Endothelial cell of umbilical vein (primary cell): ENCODE measurements around the gene SLC9A9. TPM values are rescaled to one million over a fixed set of nuclear protein-coding genes. Genes with fewer than 3 reads are reported as not detected.

Source experiments
- BruUV-seq: library from RNA; stranded (reverse); fragments of 400-500 nt; replicated peaks from 2 replicates; lab custom pipeline; 2021; lab: Mats Ljungman, UMichigan
- CTCF ChIA-PET: fragments of 300-600, 350-600 bp; sonication (Branson Sonifier 250); formaldehyde crosslinking; loops from one replicate; lab custom pipeline; 2021; ENCODE audit warnings: antibody characterized with exemption, inconsistent platforms; lab: Charles Lee
- POLR2A ChIA-PET: fragments of 300-600, 350-600 bp; sonication (Branson Sonifier 250); formaldehyde crosslinking; loops from one replicate; lab custom pipeline; 2021; ENCODE audit warnings: antibody characterized with exemption, inconsistent platforms; lab: Charles Lee
- DNase-seq: peaks from one replicate; pipeline ENCODE4 v3.0.0-alpha.2; 2011; ENCODE audit warnings: low read depth, low spot score
- FAIRE-seq: peaks from 2 replicates; lab custom pipeline; 2011; peaks lifted over from hg19 to GRCh38; lab: Jason Lieb, UNC
- H2AFZ ChIP-seq: 2 replicates; pipeline ENCODE4 v1.6.0; 2012; ENCODE audit warnings: low read depth, low read length, control low read depth, inconsistent platforms
- H3K27ac ChIP-seq: 2 replicates; pipeline ENCODE4 v1.5.1; 2011; ENCODE audit warnings: low read depth, mild to moderate bottlenecking, control low read depth, low read length, moderate library complexity; ENCODE audit not compliant: insufficient read depth
- H3K27me3 ChIP-seq, 2 experiments: 2 replicates each; pipeline versions ENCODE4 v1.6.0 to v1.6.1; 2011; ENCODE audit warnings: low read length in 2 of 2, mixed read lengths in 1 of 2; ENCODE audit not compliant: control insufficient read depth in 2 of 2, insufficient read depth in 2 of 2
- H3K36me3 ChIP-seq, 2 experiments: 2 replicates in 1 of 2; 3 replicates in 1 of 2; pipeline ENCODE4 v1.5.1; 2011; ENCODE audit warnings: low read length in 2 of 2, mild to moderate bottlenecking in 1 of 2, moderate library complexity in 1 of 2; ENCODE audit not compliant: control insufficient read depth in 2 of 2, insufficient read depth in 2 of 2; ENCODE audit errors: extremely low read depth in 1 of 2
- H3K4me1 ChIP-seq: 3 replicates; pipeline ENCODE4 v1.5.1; 2011; ENCODE audit warnings: mild to moderate bottlenecking, low read length; ENCODE audit not compliant: control insufficient read depth, insufficient read depth; ENCODE audit errors: extremely low read depth
- H3K4me2 ChIP-seq: 2 replicates; pipeline ENCODE4 v1.6.1; 2011; ENCODE audit warnings: low read length, control low read depth, mixed read lengths; ENCODE audit not compliant: insufficient read depth
- H3K4me3 ChIP-seq, 3 experiments: fragments of 200-600 bp in 1 of 3; sonication (generic), shearing (Covaris generic) in 1 of 3; replicated peaks in 1 of 3; 2 replicates each; pipeline ENCODE4 v1.5.1; 2011 to 2016; ENCODE audit warnings: control low read depth in 3 of 3, low read length in 3 of 3, mild to moderate bottlenecking in 2 of 3, inconsistent platforms in 1 of 3, low read depth in 1 of 3, moderate library complexity in 1 of 3; ENCODE audit not compliant: insufficient read depth in 1 of 3
- H3K79me2 ChIP-seq: 2 replicates; pipeline ENCODE4 v1.6.0; 2012; ENCODE audit warnings: low read length, inconsistent platforms; ENCODE audit not compliant: control insufficient read depth, insufficient read depth
- H3K9ac ChIP-seq: replicated peaks from 2 replicates; pipeline ENCODE3; 2011; ENCODE audit warnings: low read length, control low read depth; ENCODE audit not compliant: insufficient read depth; ENCODE audit errors: extremely low read depth
- H3K9me1 ChIP-seq: replicated peaks from 3 replicates; pipeline ENCODE4 v1.6.0; 2011; ENCODE audit warnings: mild to moderate bottlenecking, low read length; ENCODE audit not compliant: control insufficient read depth, insufficient read depth; ENCODE audit errors: extremely low read depth
- H3K9me3 ChIP-seq: replicated peaks from 2 replicates; pipeline ENCODE4 v1.5.1; 2012; ENCODE audit warnings: low read length, inconsistent platforms; ENCODE audit not compliant: control insufficient read depth, insufficient read depth
- H4K20me1 ChIP-seq: replicated peaks from 2 replicates; pipeline ENCODE3; 2011; ENCODE audit warnings: mild to moderate bottlenecking, low read length; ENCODE audit not compliant: control insufficient read depth, insufficient read depth; ENCODE audit errors: extremely low read depth
- CTCF ChIP-seq, 2 donors: IDR thresholded peaks; 1 replicate in 1 of 2; 2 replicates in 1 of 2; pipeline ENCODE4 v1.5.1; 2011; ENCODE audit warnings: low read length in 2 of 2, mild to moderate bottlenecking in 2 of 2, moderate library complexity in 2 of 2, control low read depth in 1 of 2, inconsistent platforms in 1 of 2, low read depth in 1 of 2; ENCODE audit not compliant: insufficient read depth in 1 of 2; ENCODE audit errors: extremely low read depth in 1 of 2
- EZH2 ChIP-seq: IDR thresholded peaks from 2 replicates; pipeline ENCODE4 v1.6.1; 2012; ENCODE audit warnings: borderline replicate concordance, low read depth, mild to moderate bottlenecking, moderate library complexity, low read length, inconsistent platforms; ENCODE audit not compliant: severe bottlenecking
- FOS ChIP-seq: IDR thresholded peaks from 2 replicates; pipeline ENCODE4 v1.6.1; 2011; ENCODE audit warnings: mild to moderate bottlenecking, low read length, moderate library complexity, borderline replicate concordance; ENCODE audit not compliant: insufficient read depth
- GATA2 ChIP-seq: IDR thresholded peaks from 2 replicates; pipeline ENCODE4 v1.7.0; 2011; ENCODE audit warnings: low read depth, mild to moderate bottlenecking, moderate library complexity, mixed read lengths, low read length; ENCODE audit not compliant: insufficient read length, insufficient read depth
- JUN ChIP-seq: IDR thresholded peaks from 2 replicates; pipeline ENCODE4 v1.6.1; 2011; ENCODE audit warnings: borderline replicate concordance, low read depth; ENCODE audit not compliant: insufficient read length, insufficient read depth
- MAX ChIP-seq: IDR thresholded peaks from 2 replicates; pipeline ENCODE4 v1.6.1; 2011; ENCODE audit not compliant: insufficient read depth, insufficient read length
- MYC ChIP-seq: IDR thresholded peaks from one replicate; pipeline ENCODE4 v1.6.1; 2011; ENCODE audit warnings: mild to moderate bottlenecking, low read depth, low read length
- POLR2A ChIP-seq: IDR thresholded peaks from 2 replicates; pipeline ENCODE4 v1.6.1; 2012; ENCODE audit warnings: low read depth, mild to moderate bottlenecking, control low read depth, low read length
- POLR2AphosphoS5 ChIP-seq: IDR thresholded peaks from 2 replicates; pipeline ENCODE4 v1.6.1; 2012; ENCODE audit warnings: low read depth, mild to moderate bottlenecking, control low read depth, low read length, moderate library complexity; ENCODE audit not compliant: insufficient read depth
- dilution Hi-C: fragments of 300-500 bp; cut with MboI; formaldehyde crosslinking; loops from one replicate; pipeline ENCODE4 v1.15.0; 2019; ENCODE audit warnings: low sequenced_read_pairs; ENCODE audit not compliant: extremely low pct_ligation_motif_present
- intact Hi-C: fragments of 100-400 bp; cut with micrococcal nuclease; formaldehyde crosslinking; loops from one replicate; pipeline ENCODE4 v1.10.0; 2022
- polyA plus RNA-seq, 4 experiments: library from polyadenylated mRNA; depleted of rRNA in 3 of 4; stranded (reverse) in 3 of 4; unstranded in 1 of 4; fragments of >200 nt; gene quantifications; 2 replicates each; pipeline versions ENCODE4 v1.2.1 to v1.2.3, GENCODE V29; 2011 to 2012; ENCODE audit warnings: missing spikeins in 1 of 4
- total RNA-seq: library from RNA; stranded (reverse); gene quantifications from 2 replicates; pipeline ENCODE4 v1.2.3, GENCODE V29; 2021

SLC9A9 gene
- total and polyA plus RNA-seq, 2 donors (not counting 3 experiments of a cell fraction or from before 2014, with no cell fraction given), result 1.5 to 1.8 TPM

GRCh38 chr3:143633816-143634215 lies 214.5 kb downstream of the SLC9A9 start:
- no peak overlapping the region for H3K4me3 ChIP-seq
- H3K36me3 ChIP-seq, result no peaks in the 10 kb centered on the region
- no peaks in the 10 kb centered on the region for H3K79me2 ChIP-seq
- no peak overlapping the region for H2AFZ ChIP-seq
- POLR2A ChIA-PET, result no interaction called here
- no peaks in the 10 kb centered on the region for H3K27me3 ChIP-seq
- no TSS peak for BruUV-seq
- dilution Hi-C loops, result no loop called here
- H4K20me1 ChIP-seq, result no peaks in the 10 kb centered on the region
- no peak for DNase-seq
- no peaks in the 10 kb centered on the region for H3K9me1 ChIP-seq
- TF ChIP-seq POLR2A (no peak), MAX (no peak), EZH2 (no peak), JUN (no peak), GATA2 (no peak), MYC (no peak), POLR2AphosphoS5 (no peak), CTCF (IDR thresholded peaks at IDR 0.05; ENCODE audit: extremely low read depth in 1 of 2, insufficient read depth in 1 of 2, low read depth in 1 of 2, low read length in 2 of 2) (no peak), FOS (no peak)
- intact Hi-C loops, result no loop called here
- H3K9ac ChIP-seq, result no peak overlapping the region
- H3K4me2 ChIP-seq, result no peak overlapping the region
- H3K27ac ChIP-seq, result no peak overlapping the region
- H3K4me1 ChIP-seq, result no peaks in the 10 kb centered on the region
- H3K9me3 ChIP-seq, result no peaks in the 10 kb centered on the region
- FAIRE-seq, result no peak
- CTCF ChIA-PET, result interaction anchor here (0.8 to 1.1 kb wide), 2 partner anchors 10 to 513 kb away, joined by 3 to 4 read pairs; no protein-coding TSS in a partner anchor
